ENCODE measurements around the gene CSF1R. TPM values are rescaled to one million over a fixed set of nuclear protein-coding genes. Genes with fewer than 3 reads are reported as not detected.
"Not testable (repeated sequence)": the region's sequence is repeated elsewhere in the genome, so short reads cannot be mapped to it uniquely, and the experiment has no call there.

CSF1R gene
- total RNA-seq, 1 experiment from 2014 or later = 2.4 TPM

GRCh38 chr5:150103678-150104549, 17.6 kb upstream of the CSF1R start:
- DNase-seq (ENCODE audit: low read depth) = no peak

GRCh38 chr5:150101023-150101422, 14.7 kb upstream of the CSF1R start:
- DNase-seq (ENCODE audit: low read depth) = no peak

GRCh38 chr5:150097152-150097551, 10.8 kb upstream of the CSF1R start:
- no peak for DNase-seq (ENCODE audit: low read depth)

GRCh38 chr5:150092159-150092787, 5.9 kb upstream of the CSF1R start:
- DNase-seq (ENCODE audit: low read depth) = no peak

GRCh38 chr5:150085191-150085912, 1.0 kb downstream of the CSF1R start:
- DNase-seq (ENCODE audit: low read depth) = no peak

GRCh38 chr5:150084754-150085153, 1.6 kb downstream of the CSF1R start:
- not testable (repeated sequence) for DNase-seq (ENCODE audit: low read depth)

GRCh38 chr5:150082889-150083288, 3.5 kb downstream of the CSF1R start:
- DNase-seq (ENCODE audit: low read depth) = no peak

GRCh38 chr5:150082374-150082773, 4.0 kb downstream of the CSF1R start:
- DNase-seq (ENCODE audit: low read depth) = no peak

GRCh38 chr5:150081541-150082283, 4.6 kb downstream of the CSF1R start:
- DNase-seq (ENCODE audit: low read depth) = no peak

- no peak for DNase-seq (ENCODE audit: low read depth)
Measured at GRCh38 chr5:150080696-150081435, 5.5 kb downstream of the CSF1R start.

GRCh38 chr5:150079909-150080461, 6.4 kb downstream of the CSF1R start:
- no peak for DNase-seq (ENCODE audit: low read depth)

- no peak for DNase-seq (ENCODE audit: low read depth)
Measured at GRCh38 chr5:150078802-150079689, 7.3 kb downstream of the CSF1R start.

GRCh38 chr5:150077996-150078801, 8.2 kb downstream of the CSF1R start:
- DNase-seq (ENCODE audit: low read depth) = no peak

- no peak for DNase-seq (ENCODE audit: low read depth)
Measured at GRCh38 chr5:150077060-150077459, 9.3 kb downstream of the CSF1R start.

GRCh38 chr5:150075806-150076205, 10.5 kb downstream of the CSF1R start:
- no peak for DNase-seq (ENCODE audit: low read depth)

GRCh38 chr5:150075233-150075632, 11.1 kb downstream of the CSF1R start:
- DNase-seq (ENCODE audit: low read depth) = no peak

- DNase-seq (ENCODE audit: low read depth) = no peak
Measured at GRCh38 chr5:150073677-150074076, 12.7 kb downstream of the CSF1R start.

- DNase-seq (ENCODE audit: low read depth) = no peak
Measured at GRCh38 chr5:150073086-150073625, 13.2 kb downstream of the CSF1R start.

GRCh38 chr5:150070821-150071220, 15.5 kb downstream of the CSF1R start:
- DNase-seq (ENCODE audit: low read depth) = no peak

Data from M059J (cell line).